Body of pancreas (tissue), 4 donors: ENCODE data around the gene HMGXB4. TPM values are rescaled to one million over a fixed set of nuclear protein-coding genes. Genes with fewer than 3 reads are reported as not detected.
A peak's percentile ranks its signal among the peaks of the same experiment; 100 is the strongest.
"Not testable (repeated sequence)": the region's sequence is repeated elsewhere in the genome, so short reads cannot be mapped to it uniquely, and the experiment has no call there.

Source experiments
- ATAC-seq: fragments of 150-250 bp; one replicate; pipeline ENCODE4 v1.9.1; 2016
- DNase-seq, 4 donors: peaks; one replicate each; pipeline ENCODE4 v3.0.0-alpha.2; 2019
- H3K27ac ChIP-seq, 4 donors: fragments of 200-600 bp; sonication (generic); 1 replicate in 3 of 4; 2 replicates in 1 of 4; pipeline versions ENCODE4 v1.5.1 to v1.6.1; 2016 to 2019; ENCODE audit warnings: mild to moderate bottlenecking in 1 of 4, mixed read lengths in 1 of 4, moderate library complexity in 1 of 4
- H3K27me3 ChIP-seq, 2 donors: fragments of 200-600 bp; sonication (generic); one replicate each; pipeline ENCODE4 v1.6.0; 2016; ENCODE audit warnings: mild to moderate bottlenecking in 1 of 2
- H3K36me3 ChIP-seq, 2 donors: fragments of 200-600 bp; sonication (generic); replicated peaks in 1 of 2; 2 replicates each; pipeline ENCODE4 v1.5.1; 2016; ENCODE audit warnings: low read depth in 2 of 2; ENCODE audit not compliant: insufficient read depth in 1 of 2
- H3K4me1 ChIP-seq: fragments of 200-600 bp; sonication (generic); one replicate; pipeline ENCODE4 v1.6.0; 2016
- H3K4me3 ChIP-seq, 2 donors: fragments of 200-600 bp; sonication (generic); 1 replicate in 1 of 2; 2 replicates in 1 of 2; pipeline ENCODE4 v1.5.1; 2016 to 2019
- H3K9me3 ChIP-seq, 3 donors: fragments of 200-600 bp; sonication (generic); 1 replicate in 2 of 3; 2 replicates in 1 of 3; pipeline ENCODE4 v1.5.1; 2016
- CTCF ChIP-seq, 7 experiments: fragments of 450-650 bp in 4 of 7; fragments of 200-600 bp in 3 of 7; sonication (generic) in 3 of 7; IDR thresholded peaks; one replicate each; pipeline ENCODE4 v1.5.1; 2016 to 2019; ENCODE audit warnings: antibody characterized with exemption in 7 of 7
- POLR2A ChIP-seq, 3 donors: fragments of 450-650 bp; IDR thresholded peaks; one replicate each; pipeline ENCODE4 v1.6.1; 2016; ENCODE audit warnings: antibody characterized with exemption in 3 of 3, mild to moderate bottlenecking in 2 of 3
- WGBS, 2 donors: methylation state at CpG; one replicate each; pipeline ENCODE4 v1.1.5; 2017; 5-methylcytosine and 5-hydroxymethylcytosine counted together
- intact Hi-C: fragments of 100-400 bp; cut with DNase I; formaldehyde crosslinking; loops from one replicate; pipeline ENCODE4 v1.15.1; 2023
- total RNA-seq, 2 donors: library from RNA; depleted of rRNA; stranded (reverse); fragments of >200 nt; gene quantifications; one replicate each; pipeline ENCODE4 v1.1.0, GENCODE V29; 2016

Gene HMGXB4
- total RNA-seq, 2 donors from 2014 or later: 8.2 to 13.0 TPM

GRCh38 chr22:35229865-35230264 lies 27.4 kb upstream of the HMGXB4 start:
- 56 to 63% methylated on average over 7 of the region's 7 CpGs for WGBS, 2 donors
- no peak overlapping the region for H3K4me3 ChIP-seq
- TF ChIP-seq CTCF (IDR thresholded peaks at IDR 0.05) (no peak), POLR2A (IDR thresholded peaks at IDR 0.05) (no peak)
- peaks cover 0 to 2% of the 10 kb centered on the region in 2 donors for H3K27me3 ChIP-seq
- H3K4me1 ChIP-seq: peaks cover 3% of the 10 kb centered on the region
- ATAC-seq (no peak), DNase-seq (no peak)
- intact Hi-C loops: no loop called here
- H3K36me3 ChIP-seq: no peaks in the 10 kb centered on the region
- no peak overlapping the region for H3K27ac ChIP-seq
- no peaks in the 10 kb centered on the region for H3K9me3 ChIP-seq

GRCh38 chr22:35230417-35230816 lies 26.9 kb upstream of the HMGXB4 start:
- intact Hi-C loops: no loop called here
- ATAC-seq: no peak

GRCh38 chr22:35230839-35231584 lies 26.3 kb upstream of the HMGXB4 start:
- Histone ChIP-seq H3K9me3 (no peaks in the 10 kb centered on the region), H3K27me3 (no peaks in the 10 kb centered on the region), H3K4me3 (no peak overlapping the region), H3K27ac (no peak overlapping the region), H3K4me1 (peaks cover 3% of the 10 kb centered on the region), H3K36me3 (no peaks in the 10 kb centered on the region)
- ATAC-seq (no peak), DNase-seq (no peak)
- 30 to 33% methylated on average over 16 of the region's 16 CpGs for WGBS, 2 donors
- TF ChIP-seq POLR2A (IDR thresholded peaks at IDR 0.05): no peak
- TF ChIP-seq CTCF (IDR thresholded peaks at IDR 0.05): no peak
- intact Hi-C loops: no loop called here

More at GRCh38 chr22:35230417-35230816, 26.9 kb upstream of the HMGXB4 start:
- H3K36me3 ChIP-seq: no peaks in the 10 kb centered on the region
- H3K27me3 ChIP-seq: no peaks in the 10 kb centered on the region
- peaks cover 3% of the 10 kb centered on the region for H3K4me1 ChIP-seq
- no peaks in the 10 kb centered on the region for H3K9me3 ChIP-seq
- no peak overlapping the region for H3K4me3 ChIP-seq
- DNase-seq: no peak
- TF ChIP-seq CTCF (IDR thresholded peaks at IDR 0.05) (no peak), POLR2A (IDR thresholded peaks at IDR 0.05) (no peak)
- H3K27ac ChIP-seq: no peak overlapping the region

- peak; percentile 89 for ATAC-seq
- intact Hi-C loops: no loop called here
- H3K4me3 ChIP-seq: no peak overlapping the region
Measured at GRCh38 chr22:35231585-35232084, 25.7 kb upstream of the HMGXB4 start.

GRCh38 chr22:35238749-35239148 lies 18.5 kb upstream of the HMGXB4 start:
- H3K4me3 ChIP-seq, DNase-seq, intact Hi-C loops, H3K4me1 ChIP-seq, ATAC-seq, H3K27me3 ChIP-seq, H3K9me3 ChIP-seq, H3K27ac ChIP-seq, H3K36me3 ChIP-seq: not testable (repeated sequence)
- 100% methylated on average over 1 of the region's 1 CpG for WGBS, 2 donors

More at GRCh38 chr22:35231585-35232084, 25.7 kb upstream of the HMGXB4 start:
- peak; percentile 75 to 81 (median 80) for DNase-seq
- Histone ChIP-seq H3K9me3 (no peaks in the 10 kb centered on the region), H3K27me3 (no peaks in the 10 kb centered on the region), H3K27ac (no peak overlapping the region), H3K36me3 (no peaks in the 10 kb centered on the region), H3K4me1 (peaks cover 3% of the 10 kb centered on the region)
- TF ChIP-seq POLR2A (IDR thresholded peaks at IDR 0.05) (no peak), CTCF (IDR thresholded peaks at IDR 0.05) (peak; percentile 81 to 96 (median 92))
- WGBS, 2 donors: 12 to 17% methylated on average over 7 of the region's 7 CpGs

GRCh38 chr22:35244507-35244906 lies 12.8 kb upstream of the HMGXB4 start:
- DNase-seq, intact Hi-C loops, H3K4me3 ChIP-seq, H3K36me3 ChIP-seq, ATAC-seq, H3K4me1 ChIP-seq, H3K27ac ChIP-seq, H3K9me3 ChIP-seq, H3K27me3 ChIP-seq: not testable (repeated sequence)
- WGBS, 2 donors: 70 to 73% methylated on average over 4 of the region's 4 CpGs
